DMS 273 (cell line): ENCODE data around the gene TIMD4.

ENCODE experiments used
- DNase-seq: peaks from one replicate; lab custom pipeline; 2025; ENCODE audit not compliant: unreplicated experiment; lab: John Stamatoyannopoulos, UW

TIMD4 gene

GRCh38 chr5:156922207-156922792 lies 40.7 kb downstream of the TIMD4 start:
- DNase-seq: no peak

DNA sequence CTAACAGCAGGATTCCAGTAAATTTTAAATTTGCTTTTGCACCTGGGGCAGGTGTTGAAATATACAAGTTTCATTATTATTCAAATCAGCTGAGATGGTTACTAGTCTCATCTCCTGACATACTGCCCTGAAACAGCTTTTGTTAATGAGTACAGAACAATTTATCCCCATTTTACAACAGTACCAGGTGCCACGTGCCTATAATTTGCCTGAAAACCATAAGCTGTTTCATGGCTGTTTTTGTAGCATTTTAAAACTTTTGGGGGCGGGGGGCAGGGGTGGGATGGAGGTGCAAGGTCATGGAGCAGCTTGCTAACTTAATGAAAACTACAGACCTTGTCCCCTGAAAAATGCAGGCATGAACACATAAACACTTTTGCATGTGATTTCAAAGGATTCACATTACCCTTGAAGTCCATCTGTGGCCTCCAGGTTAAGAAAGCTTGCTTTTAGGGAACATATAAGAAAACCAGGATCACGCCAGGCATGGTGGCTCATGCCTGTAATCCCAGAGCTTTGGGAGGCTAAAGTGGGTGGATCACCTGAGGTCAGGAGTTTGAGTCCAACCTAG lies 42.1 kb downstream of the TIMD4 start:
- no peak for DNase-seq

DNA sequence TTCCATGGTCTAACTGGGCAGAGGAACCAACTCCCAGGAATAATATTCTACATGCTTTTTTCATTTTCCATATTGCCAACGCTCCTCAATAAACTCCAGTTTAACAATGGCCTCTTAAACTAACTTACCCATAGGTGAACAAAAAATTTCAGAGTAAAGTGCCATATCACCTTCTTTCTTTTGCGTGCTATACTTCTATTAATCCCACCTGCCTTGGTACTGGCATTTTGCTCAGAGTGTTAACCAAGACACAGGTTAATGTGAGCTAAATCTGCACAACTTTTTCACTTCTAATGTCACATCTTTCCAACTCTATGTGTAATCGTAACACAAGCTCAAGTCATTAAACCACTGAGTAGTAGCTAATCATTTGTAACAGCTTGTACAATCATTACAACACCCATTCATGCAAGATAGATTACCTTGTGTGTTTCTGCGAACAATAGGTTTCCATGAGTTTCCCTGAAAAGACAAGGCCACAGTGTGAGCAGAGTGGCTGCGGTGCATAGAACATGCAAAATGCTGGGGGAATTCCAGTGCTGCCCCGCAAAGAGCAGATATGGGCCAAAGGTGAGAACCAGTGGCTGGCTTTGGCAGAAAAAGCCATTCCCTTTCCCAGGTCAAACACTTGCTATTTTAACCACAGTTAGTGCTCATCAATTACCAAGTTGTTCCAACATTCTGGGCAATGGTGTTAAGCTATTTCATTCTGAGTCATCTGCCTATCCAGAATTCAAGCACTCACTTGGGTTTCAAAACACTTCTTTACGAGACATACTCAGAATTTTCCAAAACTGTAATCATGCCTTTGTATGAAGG lies 42.8 kb downstream of the TIMD4 start:
- DNase-seq: no peak

DNA sequence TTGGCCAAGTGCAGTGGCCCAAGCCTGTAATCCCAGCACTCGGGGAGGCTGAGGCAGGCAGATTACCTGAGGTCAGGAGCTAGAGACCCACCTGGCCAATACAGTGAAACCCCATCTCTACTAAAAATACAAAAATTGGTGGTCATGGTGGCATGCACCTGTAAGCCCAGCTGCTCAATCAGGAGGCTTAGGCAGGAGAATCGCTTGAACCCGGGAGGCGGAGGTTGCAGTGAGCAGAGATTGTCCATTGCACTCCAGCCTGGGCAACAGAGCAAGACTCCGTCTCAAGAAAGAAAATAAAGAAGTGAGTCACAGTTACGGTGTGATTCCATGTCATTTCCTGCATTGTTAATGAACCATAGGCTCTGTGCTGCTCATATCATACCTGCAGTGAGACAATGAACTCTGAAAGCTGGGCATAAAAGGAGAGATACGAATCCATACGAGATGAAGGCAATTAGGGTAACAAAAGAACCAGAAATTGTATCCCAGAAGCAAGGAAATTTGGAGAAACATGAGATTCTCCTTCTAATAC lies 44.6 kb downstream of the TIMD4 start:
- no peak for DNase-seq

GRCh38 chr5:156914371-156914737 lies 48.7 kb downstream of the TIMD4 start:
- no peak for DNase-seq

DNA sequence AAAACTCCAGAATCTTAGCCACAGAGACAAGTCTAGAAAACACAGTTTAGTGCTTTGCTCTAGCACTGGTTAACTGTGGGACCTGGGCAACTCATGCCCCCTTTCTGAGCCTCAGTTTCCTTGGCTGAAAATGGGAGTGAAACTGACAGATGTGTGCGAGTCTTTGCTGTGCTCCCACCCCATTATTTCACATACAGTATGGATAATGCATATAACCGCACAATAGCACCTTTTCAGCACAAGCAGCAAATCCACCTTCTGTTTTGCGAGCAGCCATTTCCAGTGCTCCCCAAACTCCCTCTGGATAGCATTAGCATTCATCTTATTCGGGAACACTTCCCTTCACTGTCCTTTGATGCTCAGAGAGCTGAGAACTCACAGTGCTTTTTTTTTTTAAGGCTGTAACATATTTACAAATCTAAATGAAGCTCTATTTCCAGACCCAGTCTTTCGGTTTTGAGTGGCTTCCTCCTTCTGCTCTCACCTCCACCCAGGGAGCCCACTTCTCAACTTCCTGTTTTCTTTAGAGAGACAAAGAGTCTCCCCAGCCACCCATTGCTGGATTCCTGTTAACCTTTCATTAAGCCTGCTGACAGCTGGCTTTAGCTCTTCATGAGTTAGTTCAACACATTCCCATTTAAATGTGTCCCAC lies 49.2 kb downstream of the TIMD4 start:
- peak; percentile 82 for DNase-seq

- DNase-seq: no peak
Measured at GRCh38 chr5:156913355-156913718, 49.7 kb downstream of the TIMD4 start.

- DNase-seq: no peak
Measured at GRCh38 chr5:156912869-156913268, 50.2 kb downstream of the TIMD4 start.

DNA sequence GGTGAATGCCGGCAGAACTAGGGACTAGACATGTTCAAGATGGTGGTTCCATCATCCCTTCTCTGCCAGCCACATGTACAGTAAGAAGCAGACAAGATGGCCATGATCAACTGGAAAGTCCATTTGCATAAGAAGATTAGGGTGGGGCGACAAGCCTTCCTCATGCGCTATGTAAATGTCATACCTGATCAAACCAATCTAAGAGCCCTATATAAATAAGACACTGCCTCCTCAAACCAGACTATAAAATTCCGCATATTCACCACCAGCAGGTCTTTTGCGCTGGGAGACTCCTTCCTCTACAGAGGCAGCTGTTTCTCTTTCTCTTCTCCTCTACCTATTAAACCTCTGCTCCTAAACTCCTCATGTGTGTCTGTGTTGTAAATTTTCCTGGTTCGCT lies 53.8 kb downstream of the TIMD4 start:
- no peak for DNase-seq

DNA sequence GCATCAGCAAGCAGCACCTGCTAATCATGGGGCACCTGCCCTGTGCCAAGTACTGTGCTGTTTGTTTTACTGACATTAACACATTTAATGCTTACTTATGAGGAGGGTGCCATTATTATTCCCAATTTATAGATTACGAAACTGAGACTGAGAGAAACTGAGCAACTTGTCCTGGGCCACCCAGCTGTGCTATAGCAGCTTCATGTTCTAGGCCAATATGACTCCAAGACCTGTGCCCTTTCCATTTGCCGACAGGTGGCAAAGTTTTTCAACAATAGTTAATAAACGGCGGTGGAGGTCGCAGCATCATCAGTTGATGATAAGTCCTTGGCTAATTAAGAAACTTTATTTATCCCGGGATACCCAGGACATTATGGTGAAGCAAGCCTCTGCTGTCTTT lies 55.4 kb downstream of the TIMD4 start:
- DNase-seq: no peak

- DNase-seq: no peak
Measured at GRCh38 chr5:156906807-156907206, 56.2 kb downstream of the TIMD4 start.

DNA sequence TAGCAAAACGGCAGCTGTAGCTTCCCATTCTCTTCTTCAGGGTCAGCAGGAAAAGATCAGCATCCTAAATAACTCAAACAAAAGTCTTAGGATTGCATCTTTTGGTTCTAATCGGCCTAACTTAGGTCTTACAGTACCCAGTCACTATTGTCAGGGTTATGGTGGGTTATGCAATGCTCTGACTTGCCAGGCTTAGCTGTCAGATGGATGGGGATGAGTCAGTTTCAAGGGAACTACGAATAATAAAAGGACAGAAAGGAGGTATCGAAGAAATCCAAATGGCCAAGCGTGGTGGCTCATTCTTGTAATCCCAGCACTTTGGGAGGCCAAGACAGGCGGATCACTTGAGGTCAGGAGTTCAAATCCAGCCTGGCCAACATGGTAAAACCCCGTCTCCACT lies 66.5 kb downstream of the TIMD4 start:
- no peak for DNase-seq

- DNase-seq: no peak
Measured at GRCh38 chr5:156893517-156893916, 69.5 kb downstream of the TIMD4 start.

GRCh38 chr5:156892864-156893263 lies 70.2 kb downstream of the TIMD4 start:
- DNase-seq: no peak

DNA sequence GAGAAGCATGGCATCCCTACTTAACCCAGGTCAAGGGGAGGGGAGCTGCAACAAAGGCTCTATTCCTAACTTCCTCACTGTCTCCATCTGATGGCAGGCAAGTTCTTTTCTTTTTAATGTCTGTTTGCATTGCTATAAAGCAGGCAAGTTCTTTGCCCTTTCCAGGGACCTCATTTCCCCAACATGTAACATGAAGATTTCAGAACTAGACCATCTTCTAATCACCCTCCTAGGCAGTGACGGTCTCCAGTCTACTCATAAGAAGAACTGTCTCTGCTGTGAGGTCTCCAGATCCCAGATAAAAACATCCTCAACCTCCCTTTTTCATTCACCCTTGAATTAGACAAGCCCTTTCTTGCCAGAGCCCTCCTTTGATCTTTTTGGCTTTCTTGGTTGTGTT lies 70.8 kb downstream of the TIMD4 start:
- DNase-seq: peak; percentile 25

DNA sequence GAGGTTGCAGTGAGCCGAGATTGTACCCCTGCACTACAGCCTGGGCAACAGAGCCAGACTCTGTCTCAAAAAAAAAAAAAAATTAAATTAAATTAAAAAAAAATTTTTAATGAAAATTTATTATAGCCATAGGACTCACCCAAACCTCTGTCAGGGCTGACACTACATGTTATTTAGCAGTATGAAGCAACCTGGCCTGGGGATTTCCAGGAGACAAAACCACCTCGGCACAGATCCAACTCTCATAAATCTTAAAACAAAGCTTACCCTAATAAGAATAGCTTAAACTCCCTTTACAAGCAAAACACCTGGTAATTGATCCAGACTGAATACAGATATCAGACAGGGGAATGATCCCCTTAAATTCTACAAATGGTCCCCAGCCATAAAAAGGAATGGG lies 74.5 kb downstream of the TIMD4 start:
- no peak for DNase-seq

- no peak for DNase-seq
Measured at GRCh38 chr5:156883316-156883875, 79.6 kb downstream of the TIMD4 start.

DNA sequence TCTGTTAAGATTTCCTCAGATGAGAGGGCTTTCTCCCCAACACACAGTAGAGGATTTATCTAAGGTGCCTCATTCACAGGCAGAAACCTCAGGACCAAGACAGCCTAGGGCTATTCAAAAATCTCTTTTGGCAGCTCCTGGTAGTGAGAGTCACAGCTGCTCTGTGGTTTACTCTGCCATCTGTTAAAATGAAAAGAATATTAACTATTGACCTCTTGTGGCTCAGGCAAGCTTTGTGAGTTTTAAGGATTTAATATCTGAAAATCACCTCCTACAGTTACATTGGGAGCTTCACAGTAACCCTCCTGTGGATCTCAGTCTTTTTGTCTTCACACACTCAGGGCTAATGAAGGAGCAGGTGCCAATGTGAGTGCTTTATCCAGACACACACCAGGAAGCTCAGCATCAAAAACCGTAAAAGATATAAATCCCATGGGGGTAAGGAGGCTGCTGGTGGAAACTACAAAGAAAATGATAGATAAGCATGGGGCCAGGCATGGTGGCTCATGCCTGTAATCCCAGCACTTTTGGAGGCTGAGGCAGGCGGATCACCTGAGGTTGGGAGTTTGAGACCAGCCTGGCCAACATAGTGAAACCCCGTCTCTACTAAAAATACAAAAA lies 83.3 kb downstream of the TIMD4 start:
- peak; percentile 87 for DNase-seq

GRCh38 chr5:156871212-156871611 lies 91.8 kb downstream of the TIMD4 start:
- no peak for DNase-seq

GRCh38 chr5:156870498-156870839 lies 92.6 kb downstream of the TIMD4 start:
- DNase-seq: no peak
